ENCODE results near the gene CFAP46. TPM values are rescaled to one million over a fixed set of nuclear protein-coding genes. Genes with fewer than 3 reads are reported as not detected.
"Not testable (repeated sequence)": the region's sequence is repeated elsewhere in the genome, so short reads cannot be mapped to it uniquely, and the experiment has no call there.

CFAP46 gene
- total RNA-seq, 4 donors from 2014 or later: 0.29 to 9.0 (median 2.7) TPM

- Histone ChIP-seq H3K9me3 (no peaks in the 10 kb centered on the region), H3K27ac (no peak overlapping the region), H3K36me3 (no peaks in the 10 kb centered on the region), H3K4me3 (no peak overlapping the region), H3K4me1 (no peaks in the 10 kb centered on the region), H3K27me3 (no peaks in the 10 kb centered on the region)
- TF ChIP-seq CTCF (IDR thresholded peaks at IDR 0.05) (no peak), POLR2A (IDR thresholded peaks at IDR 0.05) (no peak)
- DNase-seq: peak in 1 of 2 donors; percentile 7
- intact Hi-C loops (cut with DNase I; ENCODE audit: low total_unique reads): no loop called here
Observed at GRCh38 chr10:132899054-132899750, 43.2 kb downstream of the CFAP46 start.

- Histone ChIP-seq H3K9me3 (no peaks in the 10 kb centered on the region), H3K36me3 (no peaks in the 10 kb centered on the region), H3K4me1 (no peaks in the 10 kb centered on the region), H3K27me3 (no peaks in the 10 kb centered on the region), H3K27ac (no peak overlapping the region), H3K4me3 (no peak overlapping the region)
- intact Hi-C loops (cut with DNase I; ENCODE audit: low total_unique reads): no loop called here
- peak in 1 of 2 donors; percentile 4 for DNase-seq
- no peak for TF ChIP-seq POLR2A (IDR thresholded peaks at IDR 0.05)
- TF ChIP-seq CTCF (IDR thresholded peaks at IDR 0.05): no peak
Observed at GRCh38 chr10:132898391-132899053, 43.8 kb downstream of the CFAP46 start.

- Histone ChIP-seq H3K4me1 (no peaks in the 10 kb centered on the region), H3K27me3 (no peaks in the 10 kb centered on the region), H3K27ac (no peak overlapping the region), H3K9me3 (no peaks in the 10 kb centered on the region), H3K4me3 (no peak overlapping the region), H3K36me3 (no peaks in the 10 kb centered on the region)
- TF ChIP-seq POLR2A (IDR thresholded peaks at IDR 0.05): no peak
- TF ChIP-seq CTCF (IDR thresholded peaks at IDR 0.05): no peak
- intact Hi-C loops (cut with DNase I; ENCODE audit: low total_unique reads): no loop called here
- DNase-seq: peak in 1 of 2 donors; percentile 8
Observed at GRCh38 chr10:132897516-132898381, 44.6 kb downstream of the CFAP46 start.

GRCh38 chr10:132893786-132894185 lies 48.6 kb downstream of the CFAP46 start:
- H3K4me3 ChIP-seq; intact Hi-C loops (cut with DNase I; ENCODE audit: low total_unique reads); H3K27ac ChIP-seq; H3K36me3 ChIP-seq; H3K9me3 ChIP-seq; DNase-seq; H3K27me3 ChIP-seq; H3K4me1 ChIP-seq: not testable (repeated sequence)

- Histone ChIP-seq H3K27me3 (no peaks in the 10 kb centered on the region), H3K36me3 (no peaks in the 10 kb centered on the region), H3K9me3 (no peaks in the 10 kb centered on the region), H3K4me1 (no peaks in the 10 kb centered on the region), H3K4me3 (no peak overlapping the region), H3K27ac (no peak overlapping the region)
- TF ChIP-seq POLR2A (IDR thresholded peaks at IDR 0.05) (no peak), CTCF (IDR thresholded peaks at IDR 0.05) (no peak)
- intact Hi-C loops (cut with DNase I; ENCODE audit: low total_unique reads): no loop called here
- peak; percentile 8 to 10 for DNase-seq
Observed at GRCh38 chr10:132893090-132893489, 49.3 kb downstream of the CFAP46 start.

Data from uterus (tissue), 4 donors.